GM21717 (cell line): ENCODE measurements around the gene ACAD8.
A peak's percentile ranks its signal among the peaks of the same experiment; 100 is the strongest.

ENCODE experiments used
- ATAC-seq: cut with Tn5 transposase; IDR thresholded peaks from one replicate; pipeline ENCODE4 v1.9.1; 2021; ENCODE audit warnings: mild to moderate bottlenecking, moderate library complexity; ENCODE audit not compliant: unreplicated experiment

Gene ACAD8

DNA sequence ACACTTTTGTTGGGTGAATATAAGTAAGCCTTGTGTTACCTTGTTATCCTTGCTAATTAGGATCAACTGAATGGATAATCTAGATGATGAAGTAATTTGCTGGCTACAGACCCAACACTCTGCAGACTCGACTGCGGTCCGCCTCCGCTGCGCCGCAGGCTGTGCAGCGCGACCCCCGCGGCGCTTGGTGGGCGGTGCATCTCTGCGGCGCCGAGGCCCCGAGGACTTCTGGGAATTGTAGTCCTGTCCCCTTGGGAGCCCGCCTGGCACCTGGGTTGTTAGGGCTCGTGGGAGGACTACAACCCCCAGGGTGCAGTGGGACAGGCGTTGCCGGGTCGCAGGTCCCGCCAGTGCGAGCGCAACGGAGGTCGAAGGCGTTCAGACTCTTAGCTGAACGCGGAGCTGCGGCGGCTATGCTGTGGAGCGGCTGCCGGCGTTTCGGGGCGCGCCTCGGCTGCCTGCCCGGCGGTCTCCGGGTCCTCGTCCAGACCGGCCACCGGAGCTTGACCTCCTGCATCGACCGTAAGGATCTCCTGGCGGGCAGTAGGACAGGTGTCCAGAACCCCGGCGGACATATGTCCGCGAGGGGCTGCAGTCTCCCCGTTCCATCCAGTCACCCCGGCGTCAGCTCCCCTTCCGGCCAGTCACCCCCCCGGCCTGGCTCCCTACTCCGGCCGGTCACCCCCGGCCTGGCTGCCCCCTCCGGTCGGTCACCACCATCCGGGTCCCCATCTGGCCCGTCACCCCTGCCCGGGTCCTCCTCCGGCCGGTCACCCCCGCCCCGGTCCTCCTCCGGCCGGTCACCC, at the start of gene ACAD8, which contains the start of gene THYN1:
Gene ACAD8 (plus strand): TSS at position 381 of the 806 bp plus-strand sequence. CDS start 33 bp downstream, at position 414.
Gene THYN1 (minus strand): TSS at position 165 of the 806 bp plus-strand sequence. CDS start 470 bp downstream, outside the sequence.
- ATAC-seq, result peak; percentile 100

DNA sequence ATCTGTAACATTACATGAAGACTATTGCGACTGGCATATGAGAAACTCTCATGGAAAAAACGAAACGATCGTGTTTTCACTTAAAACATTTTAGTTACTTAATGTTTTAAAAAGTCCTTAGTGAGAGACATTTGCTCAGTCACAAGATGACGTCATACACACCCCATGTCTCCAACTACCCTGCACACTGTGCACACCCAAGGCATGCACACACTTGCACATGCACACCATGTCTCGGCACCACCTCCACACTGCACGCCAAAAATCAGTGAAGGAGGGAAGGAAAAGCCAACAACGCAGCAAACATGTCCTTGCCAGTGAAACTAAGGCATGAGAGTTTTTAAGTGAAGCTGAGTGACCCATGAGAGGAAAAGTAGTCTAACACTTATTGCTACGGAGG, 47.6 kb upstream of the ACAD8 start:
- ATAC-seq, result no peak

DNA sequence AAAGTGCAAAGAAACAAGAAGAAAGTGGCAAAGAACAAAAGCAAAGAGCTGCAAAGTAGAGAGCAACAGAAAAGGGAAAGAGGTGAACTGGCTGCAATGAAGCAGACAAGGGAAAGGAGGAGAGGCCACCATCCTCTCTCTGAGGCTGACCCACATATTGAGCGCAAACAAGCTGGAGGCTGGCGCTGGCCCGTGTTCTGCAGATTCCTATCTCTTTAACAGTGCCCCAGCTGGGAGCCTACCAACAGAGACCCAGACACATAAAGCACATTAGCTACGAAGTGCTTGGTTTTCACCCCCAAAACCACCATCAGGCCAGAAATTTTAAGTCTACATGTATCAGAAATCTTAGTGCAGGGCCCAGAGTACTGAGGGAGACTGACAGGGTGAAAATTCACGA, 47.2 kb upstream of the ACAD8 start:
- ATAC-seq, result no peak

DNA sequence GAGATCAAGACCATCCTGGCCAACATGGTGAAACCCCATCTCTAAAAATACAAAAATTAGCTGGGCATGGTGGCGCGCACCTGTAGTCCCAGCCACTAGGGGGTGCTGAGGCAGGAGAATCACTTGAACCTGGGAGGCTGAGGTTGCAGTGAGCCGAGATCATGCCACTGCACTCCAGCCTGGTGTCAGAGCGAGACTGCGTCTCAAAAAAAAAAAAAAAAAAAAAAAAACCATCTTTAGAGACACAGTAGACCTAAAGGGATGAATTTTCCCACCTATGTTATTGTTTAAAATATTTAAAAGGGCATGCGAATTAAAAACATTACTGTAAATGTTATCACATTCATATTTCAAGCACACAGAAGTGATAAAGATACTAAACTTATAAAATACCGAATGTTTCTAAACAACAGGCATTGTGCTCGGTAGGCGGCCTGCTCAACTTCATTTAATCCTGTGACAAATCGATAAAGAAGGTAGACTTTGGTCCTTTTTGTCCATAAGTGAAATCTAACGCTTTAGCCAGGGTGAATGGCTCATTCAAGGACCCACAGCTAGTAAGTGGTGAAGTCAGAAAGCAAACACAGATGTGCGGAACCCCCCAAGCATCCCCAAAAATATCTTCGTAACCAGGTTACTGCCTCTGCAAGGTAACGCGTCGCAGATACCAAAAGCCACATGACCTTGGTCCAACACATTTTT, 45.7 kb upstream of the ACAD8 start:
- ATAC-seq, result no peak

DNA sequence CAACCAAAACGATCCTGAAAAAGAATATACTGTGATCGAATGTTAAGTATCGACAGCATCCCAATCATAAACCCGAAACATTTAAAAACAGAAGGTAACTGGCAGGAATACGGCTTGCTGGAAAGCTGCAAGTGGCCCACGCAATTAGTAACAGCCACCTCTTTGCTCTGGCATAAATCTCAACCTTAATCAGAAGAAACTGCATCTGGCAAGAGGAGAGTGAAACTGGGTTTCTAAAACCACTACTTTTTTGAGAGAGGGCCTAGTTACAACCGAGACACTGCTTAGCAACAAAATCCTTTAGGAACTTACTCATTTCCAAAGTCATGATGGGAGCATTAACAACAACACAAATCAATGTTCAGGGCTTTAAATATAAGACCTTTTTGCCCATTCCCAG, 37.5 kb upstream of the ACAD8 start:
- no peak for ATAC-seq

DNA sequence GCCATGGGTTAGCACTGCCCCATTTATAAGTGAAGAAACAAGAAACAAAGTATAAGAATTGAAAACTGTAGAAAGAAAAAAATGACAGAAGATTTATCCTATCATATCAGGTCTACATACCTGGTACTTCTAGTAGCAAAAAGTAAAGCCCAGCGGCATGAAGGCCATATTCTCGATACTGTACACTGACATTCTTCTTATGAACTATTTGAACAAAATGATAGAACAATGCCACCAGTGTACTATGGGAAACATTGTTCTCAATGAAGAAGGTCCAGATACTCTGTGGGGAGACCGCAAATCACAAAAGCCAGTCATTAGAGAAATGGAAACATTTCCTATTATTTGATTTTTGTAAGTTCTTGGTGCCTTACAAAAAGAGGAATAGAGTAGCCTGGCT, 36.6 kb upstream of the ACAD8 start:
- ATAC-seq, result no peak

DNA sequence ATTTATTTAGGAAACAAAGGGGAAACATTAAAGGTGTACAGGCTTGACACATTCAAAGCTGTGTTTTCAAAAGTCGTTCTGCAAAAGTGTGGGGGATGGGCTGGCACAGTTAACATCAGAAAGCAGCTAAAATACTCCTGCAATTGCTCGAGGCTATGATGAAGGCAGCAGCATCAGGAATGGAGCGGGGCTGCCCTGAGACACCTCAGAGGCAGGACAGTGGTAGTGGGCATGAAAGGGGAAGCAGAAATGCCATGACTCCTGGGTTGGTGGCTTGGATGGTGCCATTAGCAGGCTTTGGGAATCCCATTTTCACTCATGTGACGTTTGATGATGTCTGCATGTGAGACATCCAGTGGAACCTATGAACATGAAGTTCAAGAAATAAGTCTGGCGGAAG, 30.2 kb upstream of the ACAD8 start:
- no peak for ATAC-seq

DNA sequence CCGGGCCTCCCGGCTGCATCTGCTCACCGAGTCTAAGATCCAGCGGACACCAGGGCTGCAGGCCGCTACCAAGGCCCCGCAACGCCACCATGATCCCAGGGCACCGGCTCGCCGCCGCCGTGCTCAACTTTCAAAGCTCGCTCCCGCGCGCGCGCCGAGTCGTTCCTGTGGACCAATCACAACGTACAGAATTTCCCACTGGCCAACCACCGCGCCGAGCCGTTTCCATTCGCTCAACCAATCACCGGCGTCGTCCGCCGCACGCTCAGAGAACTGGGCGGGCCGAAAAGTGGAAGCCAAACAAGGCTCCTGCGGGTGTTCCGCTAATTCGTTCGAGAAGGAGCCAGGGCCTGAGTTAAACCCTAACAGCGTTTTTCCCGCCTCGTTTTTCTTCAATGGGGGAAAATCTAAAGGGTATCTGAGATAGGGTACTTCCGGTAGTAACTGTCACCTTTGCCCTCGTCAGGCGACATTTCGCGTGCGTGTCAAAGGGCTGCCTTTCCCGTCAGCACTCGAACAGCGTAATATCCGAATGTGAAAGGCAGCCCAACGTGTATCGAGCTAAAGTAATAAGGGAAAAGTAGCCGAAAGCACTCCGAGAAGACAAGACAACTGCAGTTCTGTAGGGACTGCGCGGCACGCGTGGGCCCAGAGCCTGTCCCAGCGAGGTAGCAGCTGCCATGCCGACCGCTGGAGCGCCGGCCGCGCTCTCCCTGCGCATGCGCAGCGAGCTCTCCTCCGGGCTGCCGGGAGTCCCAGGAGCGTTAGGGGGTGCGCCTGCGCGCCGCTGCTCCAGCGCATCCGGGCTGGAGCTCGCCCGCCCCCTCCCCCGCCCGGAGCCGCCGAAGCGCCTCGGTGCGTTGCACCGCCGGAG, 29.3 kb upstream of the ACAD8 start, which contains the start of the genes NCAPD3 and VPS26B:
Gene NCAPD3 (minus strand): TSS at position 132 of the 874 bp plus-strand sequence. CDS start 41 bp downstream, at position 91.
Gene VPS26B (plus strand): TSS at position 836 of the 874 bp plus-strand sequence. CDS start 452 bp downstream, outside the sequence.
- peak; percentile 87 for ATAC-seq

DNA sequence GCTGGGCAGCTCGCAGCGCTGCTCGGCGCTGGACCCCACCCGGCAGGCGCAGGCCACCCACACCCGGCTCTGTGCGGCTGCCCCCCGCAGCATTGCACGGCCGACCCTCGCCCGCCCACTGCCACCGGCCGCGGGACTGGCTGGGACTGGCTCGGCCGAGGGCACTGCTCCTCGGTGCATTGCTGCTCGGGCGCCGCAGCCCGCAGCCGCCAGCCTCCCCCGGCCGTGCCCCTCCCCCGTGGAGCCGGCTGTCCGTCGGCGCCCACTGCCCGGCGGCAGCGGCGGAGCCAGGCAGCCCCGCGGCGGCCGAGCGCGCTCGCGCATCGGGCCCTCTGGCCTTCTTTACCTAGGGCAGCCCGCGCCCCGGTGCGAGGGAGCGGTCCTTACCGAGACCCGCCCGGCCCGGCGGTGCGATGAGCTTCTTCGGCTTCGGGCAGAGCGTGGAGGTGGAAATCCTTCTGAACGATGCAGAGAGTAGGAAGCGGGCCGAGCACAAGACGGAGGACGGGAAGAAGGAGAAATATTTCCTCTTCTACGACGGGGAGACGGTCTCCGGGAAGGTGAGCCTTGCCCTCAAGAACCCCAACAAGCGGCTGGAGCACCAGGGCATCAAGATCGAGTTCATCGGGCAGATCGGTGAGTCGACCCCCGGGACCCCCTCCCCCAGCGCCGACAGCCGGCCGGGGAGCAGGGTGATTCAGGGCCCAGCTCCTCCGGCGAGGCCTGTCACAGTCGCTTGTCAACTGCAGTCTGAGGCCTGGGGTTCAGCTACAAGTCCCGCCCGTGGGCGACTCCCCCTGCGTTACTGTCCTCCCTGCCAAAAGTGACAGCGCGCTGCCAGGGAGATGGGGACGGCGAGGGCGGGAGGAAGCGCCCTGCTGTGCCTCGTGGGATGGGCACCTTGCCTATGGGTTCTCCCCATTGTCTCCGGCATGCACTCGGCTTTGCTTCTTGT, 28.4 kb upstream of the ACAD8 start:
- peak; percentile 20 for ATAC-seq

DNA sequence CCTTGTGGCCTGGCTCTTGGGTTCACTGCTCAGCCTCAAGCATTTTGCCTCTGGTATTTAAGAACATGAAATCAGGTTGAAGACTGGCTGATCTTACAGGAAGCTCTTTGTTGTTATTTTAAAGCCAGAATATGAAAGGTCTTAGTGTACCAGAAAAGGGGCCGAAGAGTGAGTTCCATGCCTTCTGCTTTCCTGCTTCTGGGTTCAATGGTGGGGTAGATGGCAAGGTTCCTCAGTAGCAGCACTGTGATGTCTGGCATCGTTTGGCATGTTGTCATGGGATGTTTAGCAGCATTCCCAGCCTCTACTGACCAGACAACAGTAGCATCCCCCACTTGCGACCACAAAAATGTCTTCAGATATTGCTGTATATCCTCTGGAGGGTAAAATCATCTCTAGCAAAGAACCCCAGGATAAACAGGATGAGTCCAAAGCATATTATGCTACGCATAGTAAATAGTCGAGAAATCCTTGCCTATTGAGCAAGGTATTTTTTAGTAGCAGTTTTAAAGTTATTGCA, 26.5 kb upstream of the ACAD8 start:
- no peak for ATAC-seq

DNA sequence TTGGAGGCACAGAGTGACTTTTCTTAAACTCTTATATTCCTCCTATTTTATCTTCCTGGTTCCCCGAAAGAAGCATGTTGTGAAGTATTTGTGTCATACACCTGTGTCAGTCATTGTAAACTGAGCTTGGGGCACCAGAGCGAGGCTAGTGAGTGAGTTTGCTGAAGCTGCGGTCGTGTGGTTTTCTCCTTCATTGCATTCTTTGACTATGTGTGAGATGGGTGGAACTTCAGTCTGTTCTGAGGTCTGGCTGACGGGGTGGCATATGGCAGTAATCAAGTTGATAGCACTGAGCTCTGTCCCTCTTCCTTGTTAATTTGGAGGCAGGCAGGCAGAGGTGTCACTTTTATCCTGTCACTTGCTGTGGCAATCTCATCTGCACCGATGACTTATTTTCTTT, 24.7 kb upstream of the ACAD8 start:
- ATAC-seq, result peak; percentile 55

DNA sequence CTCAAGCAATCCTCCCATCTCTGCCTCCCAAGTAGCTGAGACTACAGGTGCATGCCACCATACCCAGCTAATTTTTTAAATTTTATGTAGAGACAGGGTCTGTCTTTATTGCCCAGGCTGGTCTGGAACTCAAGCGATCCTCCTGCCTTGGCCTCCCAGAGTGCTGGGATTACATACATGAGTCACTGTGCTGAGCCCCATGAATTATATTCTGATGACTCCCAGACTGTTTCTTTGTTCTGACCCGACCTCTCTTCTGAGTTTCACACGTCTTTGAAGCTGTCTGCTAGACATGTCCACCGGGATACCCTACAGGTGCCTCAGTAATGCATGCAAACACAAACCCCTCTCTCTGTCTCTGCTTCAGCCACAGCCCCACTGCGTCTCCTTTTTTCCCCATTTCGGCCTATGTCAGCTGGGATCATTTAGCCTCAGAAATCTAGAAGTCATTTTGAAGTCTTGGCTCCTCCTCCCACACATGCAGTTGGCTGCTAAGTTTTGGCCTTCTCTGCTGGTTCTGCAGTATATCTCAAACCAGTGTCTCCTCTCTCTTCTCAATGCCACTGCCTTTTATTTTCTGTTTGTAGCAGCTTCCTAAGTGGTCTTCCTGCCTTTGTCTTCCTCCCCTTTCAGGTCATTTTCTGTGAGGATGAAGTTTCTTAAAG, 24.1 kb upstream of the ACAD8 start:
- no peak for ATAC-seq

DNA sequence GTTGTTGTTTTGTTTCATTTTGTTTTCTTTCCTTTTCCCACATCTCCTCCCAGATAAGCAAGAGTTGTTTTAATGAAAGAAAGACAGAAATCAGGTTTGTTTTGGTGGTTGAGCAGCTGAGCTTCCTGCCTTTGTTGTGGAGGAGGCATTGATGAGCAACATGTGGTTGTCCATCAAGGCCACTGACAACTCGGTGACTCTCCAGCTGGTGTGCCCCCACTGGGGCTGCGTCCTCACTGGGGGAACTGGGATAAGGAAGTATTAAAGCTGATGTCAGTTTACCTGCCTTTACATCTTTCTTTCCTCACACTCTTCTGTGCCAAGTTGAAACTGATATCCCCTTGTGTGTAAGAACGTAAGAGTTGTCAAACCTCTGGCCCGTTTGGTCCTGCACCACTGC, 23.0 kb upstream of the ACAD8 start:
- no peak for ATAC-seq

DNA sequence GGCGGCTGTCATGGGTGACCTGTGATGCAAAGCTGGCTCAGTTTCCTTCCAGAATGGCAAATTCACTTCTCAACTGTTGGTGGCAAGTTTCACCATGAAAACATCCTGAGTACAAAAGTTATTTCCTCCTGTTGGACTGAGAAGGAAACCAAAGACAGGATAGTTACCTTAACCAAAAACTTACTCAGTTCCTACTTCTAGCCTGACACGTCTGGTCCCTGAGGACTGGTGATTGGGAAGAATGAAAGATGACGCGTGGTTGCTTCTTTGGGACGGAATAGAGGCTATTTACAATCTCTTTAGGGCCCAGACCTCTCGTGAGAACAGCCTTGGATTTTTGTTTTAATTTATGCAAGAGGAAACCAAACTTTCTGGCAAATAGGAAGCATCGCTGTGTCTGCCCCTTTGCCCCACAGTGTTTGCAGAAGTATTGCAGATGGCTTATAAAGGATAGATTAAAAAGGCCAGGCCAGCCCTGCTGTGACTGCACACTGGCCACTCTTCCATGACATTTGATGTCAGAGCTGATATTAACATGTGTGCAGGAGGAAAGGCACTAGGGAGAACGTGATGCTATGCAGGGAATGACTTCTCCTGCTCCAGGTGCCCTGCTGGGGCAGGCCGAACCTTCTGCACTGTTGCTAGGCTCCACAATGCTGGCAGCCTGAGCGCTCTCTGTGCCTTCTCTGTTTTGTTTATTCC, 21.3 kb upstream of the ACAD8 start:
- ATAC-seq, result no peak

DNA sequence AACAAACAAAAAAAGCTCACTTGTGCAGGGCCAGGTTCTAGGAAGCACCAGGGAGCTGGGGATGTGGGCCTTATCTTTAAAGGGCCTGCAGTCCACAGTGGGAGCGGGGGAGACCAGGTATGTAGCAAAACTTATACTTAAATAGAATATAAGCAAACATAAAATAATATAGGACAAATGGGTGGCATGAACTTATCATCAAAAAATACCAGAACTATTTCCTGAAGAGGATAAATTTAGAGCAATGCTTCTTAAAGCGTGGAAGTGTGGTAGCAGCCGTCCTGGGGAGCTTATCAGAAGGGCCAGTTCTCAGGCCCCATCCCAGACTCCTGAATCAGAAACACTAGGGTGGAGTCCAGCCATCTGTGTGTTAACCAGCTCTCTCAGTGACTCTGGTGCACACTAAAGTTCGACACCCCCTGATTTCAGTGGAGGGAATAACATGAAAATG, 19.6 kb upstream of the ACAD8 start:
- ATAC-seq, result no peak

DNA sequence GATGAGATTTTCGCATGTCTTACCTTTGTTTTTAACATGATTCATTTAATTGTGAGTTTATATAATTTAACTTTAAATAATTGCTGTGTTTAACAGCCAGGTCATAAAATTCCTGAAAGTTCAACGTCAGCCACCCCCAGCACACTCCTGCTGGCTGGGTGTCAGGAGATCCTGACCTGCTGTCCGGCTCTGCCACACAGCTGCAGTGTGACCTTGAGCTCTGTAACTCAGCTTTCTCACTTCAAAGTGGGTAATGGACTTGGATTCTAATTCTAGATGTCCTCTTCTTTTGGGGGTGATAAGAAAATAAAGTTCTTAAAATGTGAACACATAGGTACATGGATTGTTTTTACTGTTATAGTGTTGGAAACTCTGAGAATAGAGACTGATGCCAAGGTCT, 18.0 kb upstream of the ACAD8 start:
- ATAC-seq, result no peak

DNA sequence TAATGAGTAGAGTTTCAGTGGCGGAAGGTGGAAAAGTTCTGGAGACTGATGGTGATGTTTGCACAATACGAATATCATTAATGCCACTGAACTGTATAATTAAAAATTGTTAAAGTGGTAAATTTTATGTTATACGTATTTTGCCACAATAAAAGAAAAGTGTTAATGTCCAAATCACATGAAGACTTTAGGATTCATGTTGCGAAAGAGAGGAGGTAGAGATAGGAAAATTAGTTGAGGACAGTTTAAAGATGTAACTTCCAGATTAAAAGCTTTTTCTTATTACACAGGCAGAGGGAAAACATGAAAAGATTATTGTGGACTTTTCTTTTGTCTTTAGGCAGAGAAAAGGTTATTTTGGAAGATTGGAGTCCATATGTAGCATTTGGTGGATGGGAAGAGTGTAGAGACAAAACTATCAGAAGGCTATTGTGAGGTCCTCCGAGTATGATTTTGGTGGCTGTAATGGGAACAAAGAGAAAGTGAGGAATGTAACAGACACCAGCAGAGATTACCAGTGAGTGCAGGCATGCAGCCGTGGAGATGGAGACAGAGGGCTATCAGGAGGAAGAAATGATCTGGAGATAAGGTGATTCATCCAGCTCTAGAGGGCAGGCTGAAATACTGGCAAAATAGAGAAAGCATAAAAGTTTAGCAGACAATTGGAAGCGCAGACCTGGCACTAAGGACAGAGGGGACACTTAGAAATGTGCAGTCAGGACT, 16.4 kb upstream of the ACAD8 start:
- ATAC-seq, result no peak

DNA sequence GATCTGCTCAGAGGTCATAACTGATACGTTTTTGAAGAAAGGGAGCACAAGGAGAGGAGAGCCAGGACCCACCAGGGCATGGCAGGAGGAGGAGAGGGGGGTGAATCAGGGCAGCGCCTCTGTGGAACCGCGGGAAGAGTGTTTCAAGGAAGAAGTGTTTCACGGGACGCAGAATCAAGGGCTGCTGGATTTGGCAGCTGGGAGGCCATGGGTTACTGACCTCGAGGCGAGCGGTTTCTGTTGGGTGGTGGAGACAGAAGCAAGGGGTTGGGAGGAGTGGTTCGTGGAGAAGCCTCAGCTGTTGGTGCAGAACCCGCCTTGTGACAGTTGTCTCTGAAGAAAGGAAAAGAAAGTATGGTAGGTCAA, 15.8 kb upstream of the ACAD8 start:
- ATAC-seq, result no peak
